ENCODE data around the gene ETV2.
"Not testable (repeated sequence)": the region's sequence is repeated elsewhere in the genome, so short reads cannot be mapped to it uniquely, and the experiment has no call there.

The ETV2 gene

GRCh38 chr19:35628565-35629331, 12.8 kb upstream of the ETV2 start, which contains the start of gene RBM42:
TSS of gene RBM42 (plus strand) at chr19:35629036. CDS start at chr19:35629154, 118 bp downstream.
- peak; percentile 99 for DNase-seq (ENCODE audit: low read depth)

DNA sequence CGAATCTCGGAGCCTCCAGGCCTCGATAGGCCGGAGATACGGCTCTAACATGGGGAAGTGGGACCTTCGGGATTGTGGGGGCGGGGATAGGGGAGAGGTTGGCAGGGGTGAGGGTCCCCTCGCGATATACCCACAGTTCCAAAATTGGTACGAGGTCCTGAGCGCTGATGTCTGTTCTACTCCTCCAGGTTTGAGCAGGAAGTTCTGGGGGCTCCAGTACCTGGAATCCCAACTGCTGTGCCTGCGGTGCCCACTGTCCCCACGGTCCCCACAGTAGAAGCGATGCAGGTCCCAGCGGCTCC, 12.3 kb upstream of the ETV2 start:
- DNase-seq (ENCODE audit: low read depth): no peak

GRCh38 chr19:35633727-35634440, 7.7 kb upstream of the ETV2 start:
- DNase-seq (ENCODE audit: low read depth): no peak

GRCh38 chr19:35636651-35637050, 4.9 kb upstream of the ETV2 start:
- DNase-seq (ENCODE audit: low read depth): no peak

DNA sequence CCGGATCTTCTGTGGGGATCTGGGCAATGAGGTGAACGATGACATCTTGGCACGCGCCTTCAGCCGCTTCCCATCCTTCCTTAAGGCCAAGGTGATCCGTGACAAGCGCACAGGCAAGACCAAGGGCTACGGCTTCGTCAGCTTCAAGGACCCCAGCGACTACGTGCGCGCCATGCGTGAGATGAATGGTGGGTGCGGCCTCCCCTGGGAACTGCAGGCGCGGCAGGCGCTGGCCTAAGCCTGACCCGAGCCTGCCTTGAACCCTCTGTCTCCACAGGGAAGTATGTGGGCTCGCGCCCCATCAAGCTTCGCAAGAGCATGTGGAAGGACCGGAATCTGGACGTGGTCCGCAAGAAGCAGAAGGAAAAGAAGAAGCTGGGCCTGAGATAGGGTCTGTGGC, 4.4 kb upstream of the ETV2 start:
- DNase-seq (ENCODE audit: low read depth): no peak

DNA sequence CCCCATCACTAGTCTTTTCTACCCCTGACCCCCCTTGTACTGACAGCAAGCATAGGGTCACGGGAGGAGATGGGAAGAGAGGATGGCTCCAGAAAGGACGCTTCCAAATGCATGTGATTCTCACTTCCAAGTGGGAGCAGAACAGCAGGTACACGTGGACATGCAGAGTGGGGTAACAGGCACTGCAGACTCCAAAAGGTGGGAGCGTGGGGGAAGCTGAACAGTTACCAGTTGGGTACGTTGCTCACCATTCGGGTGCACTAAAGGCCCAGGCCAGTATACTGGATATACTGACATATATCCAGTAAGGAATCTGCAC, 2.3 kb upstream of the ETV2 start:
- no peak for DNase-seq (ENCODE audit: low read depth)

- DNase-seq (ENCODE audit: low read depth): no peak
Measured at GRCh38 chr19:35639863-35640262, 1.7 kb upstream of the ETV2 start.

- DNase-seq (ENCODE audit: low read depth): no peak
Measured at GRCh38 chr19:35642312-35642711, 767 bp downstream of the ETV2 start.

DNA sequence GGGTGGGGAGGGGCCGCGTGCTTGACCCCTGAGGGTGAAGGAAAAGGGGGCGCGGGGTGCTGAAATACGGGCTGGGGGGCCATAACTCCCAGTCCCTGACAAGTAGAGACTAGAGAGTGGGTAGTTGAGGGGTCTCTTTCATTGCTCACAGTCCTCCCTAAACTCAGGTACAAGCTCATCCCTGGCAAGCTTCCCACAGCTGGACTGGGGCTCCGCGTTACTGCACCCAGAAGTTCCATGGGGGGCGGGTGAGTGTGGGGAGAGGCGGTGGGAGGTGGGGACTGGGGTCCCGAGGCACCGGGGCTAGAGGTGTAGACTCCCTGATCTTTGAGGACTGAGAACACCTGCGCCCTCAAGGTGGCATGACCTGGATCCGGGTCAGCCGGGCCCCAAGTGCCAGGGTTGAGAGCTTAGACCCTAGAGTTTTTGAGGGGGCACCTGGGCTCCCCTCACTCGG, 1.3 kb downstream of the ETV2 start:
- no peak for DNase-seq (ENCODE audit: low read depth)

DNA sequence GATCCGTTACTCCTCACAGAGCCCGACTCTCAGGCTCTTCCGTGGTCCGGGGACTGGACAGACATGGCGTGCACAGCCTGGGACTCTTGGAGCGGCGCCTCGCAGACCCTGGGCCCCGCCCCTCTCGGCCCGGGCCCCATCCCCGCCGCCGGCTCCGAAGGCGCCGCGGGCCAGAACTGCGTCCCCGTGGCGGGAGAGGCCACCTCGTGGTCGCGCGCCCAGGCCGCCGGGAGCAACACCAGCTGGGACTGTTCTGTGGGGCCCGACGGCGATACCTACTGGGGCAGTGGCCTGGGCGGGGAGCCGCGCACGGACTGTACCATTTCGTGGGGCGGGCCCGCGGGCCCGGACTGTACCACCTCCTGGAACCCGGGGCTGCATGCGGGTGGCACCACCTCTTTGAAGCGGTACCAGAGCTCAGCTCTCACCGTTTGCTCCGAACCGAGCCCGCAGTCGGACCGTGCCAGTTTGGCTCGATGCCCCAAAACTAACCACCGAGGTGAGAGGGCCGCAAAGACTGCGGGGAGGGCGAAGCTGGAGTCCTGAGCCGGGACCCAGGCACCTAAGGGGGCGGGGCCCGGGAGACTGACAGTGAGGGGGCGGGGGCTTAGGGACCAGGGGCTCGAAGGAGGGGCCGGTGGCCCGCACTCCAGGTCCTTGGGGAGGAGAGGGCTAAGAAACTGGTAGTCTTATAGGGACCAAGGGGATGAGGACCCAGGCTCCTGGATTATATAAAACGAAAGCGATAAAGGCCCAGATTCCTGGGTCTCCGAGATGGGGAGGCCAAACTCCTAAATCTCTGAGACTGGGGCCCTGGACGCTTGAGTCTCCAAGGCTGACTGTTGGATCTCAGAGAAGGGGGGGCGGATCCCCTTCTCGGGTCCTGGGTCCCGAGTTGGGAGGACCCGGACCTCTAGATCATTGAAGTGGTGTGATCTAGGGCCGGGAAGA, 2.0 kb downstream of the ETV2 start:
- DNase-seq (ENCODE audit: low read depth): peak; percentile 35

GRCh38 chr19:35644206-35644986, 2.9 kb downstream of the ETV2 start:
- DNase-seq (ENCODE audit: low read depth): peak; percentile 87

- no peak for DNase-seq (ENCODE audit: low read depth)
Measured at GRCh38 chr19:35644987-35645679, 3.6 kb downstream of the ETV2 start.

DNA sequence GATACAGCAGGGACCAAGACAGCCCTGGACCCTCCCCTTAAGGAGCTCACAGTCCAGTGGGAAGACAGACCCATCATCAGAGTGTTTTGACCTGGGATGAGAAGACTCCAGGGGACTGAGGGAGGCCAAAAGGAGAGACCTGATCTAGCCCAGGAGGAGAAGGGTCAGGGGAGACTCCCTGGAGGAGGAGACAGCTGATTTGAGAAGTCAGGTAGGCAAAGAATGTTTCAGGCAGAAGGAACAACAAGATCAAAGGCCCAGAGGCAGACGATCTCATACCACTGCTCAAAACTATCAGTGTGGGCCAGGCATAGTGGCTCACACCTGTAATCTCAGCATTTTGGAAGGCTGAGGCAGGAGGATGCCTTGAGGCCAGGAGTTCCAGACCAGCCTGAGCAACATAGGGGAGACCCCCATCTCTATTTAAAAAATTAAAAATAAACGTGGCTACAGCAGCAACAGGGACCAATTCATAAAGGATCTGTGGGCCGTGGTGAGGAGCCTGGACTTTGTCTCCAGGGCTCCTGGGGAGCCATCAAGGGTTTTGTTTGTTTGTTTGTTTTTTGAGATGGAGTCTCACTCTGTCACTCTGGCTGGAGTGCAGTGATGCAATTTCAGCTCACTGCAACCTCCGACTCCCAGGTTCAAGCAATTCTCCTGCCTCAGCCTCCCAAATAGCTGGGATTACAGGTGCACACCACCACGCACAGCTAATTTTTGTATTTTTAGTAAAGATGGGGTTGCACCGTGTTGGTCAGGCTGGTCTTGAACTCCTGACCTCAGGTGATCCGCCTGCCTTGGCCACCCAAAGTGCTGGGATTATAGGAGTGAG, 4.4 kb downstream of the ETV2 start:
- DNase-seq (ENCODE audit: low read depth): no peak

DNA sequence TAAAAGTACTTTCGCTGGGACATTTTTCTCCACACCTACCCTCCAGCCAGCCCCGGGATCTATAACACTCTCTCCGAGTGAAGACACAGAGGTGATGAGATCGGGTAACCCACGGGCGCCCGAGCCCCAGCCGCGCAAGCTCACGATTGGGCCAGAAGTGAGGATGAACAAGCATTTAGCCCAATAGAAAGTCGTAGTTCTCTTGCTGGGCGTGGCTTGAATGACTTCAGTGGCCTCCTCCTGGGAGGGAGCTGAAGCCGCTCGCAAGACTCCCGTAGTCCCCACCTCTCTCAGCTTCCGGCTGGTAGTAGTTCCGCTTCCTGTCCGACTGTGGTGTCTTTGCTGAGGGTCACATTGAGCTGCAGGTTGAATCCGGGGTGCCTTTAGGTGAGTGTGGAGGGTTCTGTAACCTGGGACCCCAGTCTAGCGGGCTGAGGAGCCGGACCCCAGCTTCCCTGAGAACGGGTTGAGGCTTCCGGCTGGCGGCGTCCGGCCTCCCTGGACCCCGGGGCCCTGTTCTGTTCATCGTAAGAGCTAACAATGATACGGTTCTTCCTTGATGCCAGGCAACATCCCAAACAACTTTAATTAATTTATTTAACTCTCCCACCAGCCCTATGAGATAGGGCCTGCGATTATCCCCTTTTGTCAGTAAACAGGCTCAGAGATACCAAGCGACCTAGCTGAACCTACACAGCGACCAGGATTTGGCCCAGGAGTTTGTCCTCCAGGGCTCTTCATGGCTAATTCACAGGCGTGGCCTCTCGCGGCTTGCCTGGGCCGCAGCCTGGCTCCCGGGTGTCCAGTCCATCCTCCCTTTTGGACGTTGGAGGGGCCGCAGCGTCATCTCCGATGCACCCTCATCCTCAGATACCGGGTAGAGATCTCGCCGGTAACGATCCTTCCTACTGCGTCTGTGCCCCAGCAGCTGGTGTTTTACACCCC, 6.7 kb downstream of the ETV2 start, which contains the start of gene COX6B1:
Gene COX6B1 (plus strand): TSS at position 307 of the 945 bp plus-strand sequence. CDS start 2,921 bp downstream, outside the sequence.
- DNase-seq (ENCODE audit: low read depth): peak; percentile 98

- no peak for DNase-seq (ENCODE audit: low read depth)
Measured at GRCh38 chr19:35650581-35650980, 9.0 kb downstream of the ETV2 start.

DNA sequence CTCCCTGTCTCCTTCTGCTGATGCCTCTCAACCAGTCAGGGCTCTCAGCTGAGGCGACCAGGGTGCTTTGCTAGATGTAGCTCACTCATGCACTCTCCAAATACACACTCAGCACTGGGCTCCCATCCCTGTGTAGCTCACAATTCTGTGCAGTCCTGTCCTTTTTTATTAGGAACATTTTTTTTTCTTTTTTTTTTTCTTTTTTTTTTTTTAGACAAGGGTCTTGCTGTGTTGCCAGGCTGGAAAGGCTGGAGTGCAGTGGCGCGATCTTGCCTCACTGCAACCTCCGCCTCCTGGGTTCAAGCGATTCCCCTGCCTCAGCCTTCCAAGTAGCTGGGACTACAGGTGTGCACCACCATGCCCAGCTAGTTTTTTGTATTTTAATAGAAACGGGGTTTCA, 13.3 kb downstream of the ETV2 start:
- not testable (repeated sequence) for DNase-seq (ENCODE audit: low read depth)

DNA sequence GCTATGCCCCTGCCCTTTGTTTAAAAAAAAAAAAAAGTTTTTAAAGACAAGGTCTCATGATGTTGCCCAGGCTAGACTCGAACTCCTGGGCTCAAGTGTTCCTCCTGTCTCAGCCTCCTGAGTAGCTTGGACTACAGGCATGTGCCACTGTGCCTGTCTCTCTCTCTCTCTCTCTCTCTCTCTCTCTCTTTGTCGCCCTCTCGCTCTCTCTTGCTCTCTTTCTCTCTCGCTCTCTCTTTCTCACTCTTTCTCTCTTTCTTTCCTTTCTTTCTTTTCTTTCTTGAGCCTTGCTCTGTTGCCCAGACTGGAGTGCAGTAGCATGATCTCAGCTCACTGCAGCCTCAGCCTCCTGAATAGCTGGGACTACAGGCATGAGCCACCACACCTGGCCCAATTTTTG, 14.1 kb downstream of the ETV2 start:
- no peak for DNase-seq (ENCODE audit: low read depth)

DNA sequence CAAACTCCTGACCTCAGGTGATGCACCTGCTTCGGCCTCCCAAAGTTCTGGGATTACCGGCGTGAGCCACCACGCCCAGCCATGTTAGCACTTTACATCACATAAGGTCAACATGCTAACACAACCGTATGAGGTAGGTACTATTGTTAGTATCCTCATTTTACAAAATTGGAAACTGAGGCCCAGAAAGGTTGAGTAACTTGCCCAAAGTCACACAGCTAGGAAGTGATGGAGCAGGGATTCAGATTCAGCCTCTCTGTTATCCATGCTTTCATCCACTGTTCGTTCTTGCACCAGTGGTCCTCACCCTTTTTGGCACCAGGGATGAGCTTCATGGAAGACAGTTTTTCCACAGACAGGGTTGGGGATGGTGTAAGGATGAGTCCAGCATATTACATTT, 15.2 kb downstream of the ETV2 start:
- DNase-seq (ENCODE audit: low read depth): no peak
